ENCODE data around the gene NFX1.
A peak's percentile ranks its signal among the peaks of the same experiment; 100 is the strongest.
"Not testable (repeated sequence)": the region's sequence is repeated elsewhere in the genome, so short reads cannot be mapped to it uniquely, and the experiment has no call there.

DNA sequence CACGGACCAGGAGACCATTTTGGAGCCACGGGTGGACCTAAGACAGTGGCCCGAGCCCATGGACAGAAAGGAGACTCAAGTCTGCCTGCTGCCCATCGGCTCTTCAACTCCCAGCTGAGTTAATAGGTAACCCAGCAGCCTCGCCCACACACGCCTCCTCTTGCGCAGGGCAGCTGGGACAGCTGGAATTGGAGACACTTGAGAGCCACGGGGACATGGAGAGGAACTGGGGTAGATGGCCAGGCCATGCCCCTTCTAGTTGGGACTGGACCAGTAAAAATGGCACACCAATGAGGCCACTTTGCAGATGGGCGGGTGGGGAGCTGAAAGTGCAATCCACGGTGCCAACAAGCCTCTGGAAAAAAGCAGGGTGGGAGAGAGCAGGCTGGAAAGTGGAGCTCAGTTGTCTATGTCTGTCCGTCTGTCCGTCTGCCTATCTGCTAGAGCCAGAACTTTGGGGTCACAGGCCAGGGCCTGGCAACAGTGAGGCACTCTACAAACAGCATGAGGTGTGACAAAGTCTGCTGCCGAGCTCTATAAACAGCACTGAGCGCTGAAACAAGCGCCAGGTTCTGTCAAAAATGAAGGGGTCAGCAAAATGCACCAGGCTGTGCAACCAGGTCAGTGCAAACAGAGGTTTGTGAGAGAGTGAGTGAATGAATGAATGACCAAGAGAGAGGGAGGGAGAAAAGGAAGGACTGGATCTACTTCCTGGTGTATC lies 105.0 kb downstream of the NFX1 start:
- TF ChIP-seq, protein P1, sequence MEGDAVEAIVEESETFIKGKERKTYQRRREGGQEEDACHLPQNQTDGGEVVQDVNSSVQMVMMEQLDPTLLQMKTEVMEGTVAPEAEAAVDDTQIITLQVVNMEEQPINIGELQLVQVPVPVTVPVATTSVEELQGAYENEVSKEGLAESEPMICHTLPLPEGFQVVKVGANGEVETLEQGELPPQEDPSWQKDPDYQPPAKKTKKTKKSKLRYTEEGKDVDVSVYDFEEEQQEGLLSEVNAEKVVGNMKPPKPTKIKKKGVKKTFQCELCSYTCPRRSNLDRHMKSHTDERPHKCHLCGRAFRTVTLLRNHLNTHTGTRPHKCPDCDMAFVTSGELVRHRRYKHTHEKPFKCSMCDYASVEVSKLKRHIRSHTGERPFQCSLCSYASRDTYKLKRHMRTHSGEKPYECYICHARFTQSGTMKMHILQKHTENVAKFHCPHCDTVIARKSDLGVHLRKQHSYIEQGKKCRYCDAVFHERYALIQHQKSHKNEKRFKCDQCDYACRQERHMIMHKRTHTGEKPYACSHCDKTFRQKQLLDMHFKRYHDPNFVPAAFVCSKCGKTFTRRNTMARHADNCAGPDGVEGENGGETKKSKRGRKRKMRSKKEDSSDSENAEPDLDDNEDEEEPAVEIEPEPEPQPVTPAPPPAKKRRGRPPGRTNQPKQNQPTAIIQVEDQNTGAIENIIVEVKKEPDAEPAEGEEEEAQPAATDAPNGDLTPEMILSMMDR (IDR thresholded peaks at IDR 0.05): not testable (repeated sequence)
- TF ChIP-seq POLR2A (IDR thresholded peaks at IDR 0.05): peak in 1 of 2 donors; percentile 55
